AG10803 (cell line): ENCODE data around the gene GNG2.
A peak's percentile ranks its signal among the peaks of the same experiment; 100 is the strongest.

Source experiments
- DNase-seq: peaks from one replicate; pipeline ENCODE4 v3.0.0; 2010; ENCODE audit warnings: low read depth
- H3K4me3 ChIP-seq: 2 replicates; pipeline ENCODE4 v1.5.1; 2011; ENCODE audit warnings: mild to moderate bottlenecking, low read length, control low read depth
- CTCF ChIP-seq: conservative IDR thresholded peaks from 2 replicates; pipeline ENCODE4 v1.5.1; 2011; ENCODE audit warnings: mild to moderate bottlenecking, low read length, control low read depth, inconsistent platforms

The GNG2 gene

GRCh38 chr14:52006361-52006760 is 145.9 kb downstream of the GNG2 start:
- no peak overlapping the region for H3K4me3 ChIP-seq
- TF ChIP-seq CTCF: no peak
- no peak for DNase-seq

- no peak overlapping the region for H3K4me3 ChIP-seq
- no peak for TF ChIP-seq CTCF
- DNase-seq: no peak
Measured at GRCh38 chr14:52007211-52007610, 146.8 kb downstream of the GNG2 start.

GRCh38 chr14:52007637-52008036 is 147.2 kb downstream of the GNG2 start:
- no peak overlapping the region for H3K4me3 ChIP-seq
- no peak for TF ChIP-seq CTCF
- no peak for DNase-seq

GRCh38 chr14:52008136-52008535 is 147.7 kb downstream of the GNG2 start:
- DNase-seq: no peak
- H3K4me3 ChIP-seq: no peak overlapping the region
- no peak for TF ChIP-seq CTCF

- no peak for DNase-seq
- no peak for TF ChIP-seq CTCF
- H3K4me3 ChIP-seq: no peak overlapping the region
Measured at GRCh38 chr14:52010173-52010693, 149.8 kb downstream of the GNG2 start.

GRCh38 chr14:52011523-52011922 is 151.1 kb downstream of the GNG2 start:
- no peak for TF ChIP-seq CTCF
- no peak for DNase-seq
- H3K4me3 ChIP-seq: no peak overlapping the region

- peak; percentile 51 for DNase-seq
- no peak for TF ChIP-seq CTCF
- no peak overlapping the region for H3K4me3 ChIP-seq
Measured at GRCh38 chr14:52012635-52013034, 152.2 kb downstream of the GNG2 start.
